ENCODE measurements around the gene LRRC15.
A peak's percentile ranks its signal among the peaks of the same experiment; 100 is the strongest.

Gene LRRC15

GRCh38 chr3:194330160-194330559, 39.4 kb downstream of the LRRC15 start:
- no peak for DNase-seq

- no peak for DNase-seq
Observed at GRCh38 chr3:194329583-194329965, 40.0 kb downstream of the LRRC15 start.

GRCh38 chr3:194328942-194329582, 40.5 kb downstream of the LRRC15 start:
- no peak for DNase-seq

GRCh38 chr3:194328053-194328657, 41.4 kb downstream of the LRRC15 start:
- no peak for DNase-seq

- DNase-seq, result no peak
Observed at GRCh38 chr3:194327218-194328052, 42.1 kb downstream of the LRRC15 start.

- DNase-seq, result no peak
Observed at GRCh38 chr3:194326968-194327217, 42.6 kb downstream of the LRRC15 start.

- DNase-seq, result no peak
Observed at GRCh38 chr3:194326192-194326967, 43.2 kb downstream of the LRRC15 start.

- no peak for DNase-seq
Observed at GRCh38 chr3:194325424-194326153, 44.0 kb downstream of the LRRC15 start.

- DNase-seq, result no peak
Observed at GRCh38 chr3:194324823-194325327, 44.7 kb downstream of the LRRC15 start.

GRCh38 chr3:194323785-194324735, 45.5 kb downstream of the LRRC15 start:
- peak; percentile 20 for DNase-seq

GRCh38 chr3:194322678-194323211, 46.8 kb downstream of the LRRC15 start:
- no peak for DNase-seq

GRCh38 chr3:194321693-194322640, 47.6 kb downstream of the LRRC15 start:
- DNase-seq, result no peak

- DNase-seq, result no peak
Observed at GRCh38 chr3:194320744-194321243, 48.7 kb downstream of the LRRC15 start.

GRCh38 chr3:194320100-194320499, 49.4 kb downstream of the LRRC15 start:
- DNase-seq, result no peak

GRCh38 chr3:194318511-194319161, 50.9 kb downstream of the LRRC15 start:
- DNase-seq, result no peak

- no peak for DNase-seq
Observed at GRCh38 chr3:194316918-194317317, 52.6 kb downstream of the LRRC15 start.

- DNase-seq, result no peak
Observed at GRCh38 chr3:194315965-194316361, 53.6 kb downstream of the LRRC15 start.

- DNase-seq, result peak; percentile 86
Observed at GRCh38 chr3:194315088-194315964, 54.2 kb downstream of the LRRC15 start.

Measured in stimulated activated CD4-positive, alpha-beta T cell treated with anti-CD3 and anti-CD28 coated beads, Interleukin-4, amount 100 ng/mL, for 1 hour (primary cell).